ENCODE results near the gene JAKMIP3.

GRCh38 chr10:132016514-132016913 is 49.2 kb upstream of the JAKMIP3 start:
- TF ChIP-seq MAZ (IDR thresholded peaks at IDR 0.05; ENCODE audit: borderline replicate concordance, low read depth, low read length): no peak
- TF ChIP-seq CTCF (IDR thresholded peaks at IDR 0.05): no peak
